Transverse colon (tissue), 3 donors: ENCODE data around the gene MRPL47.

Experiments
- EP300 ChIP-seq: sonication (generic); formaldehyde crosslinking; IDR thresholded peaks from one replicate; pipeline ENCODE4 v1.6.1; 2017; ENCODE audit warnings: antibody characterized with exemption, low read depth
- POLR2A ChIP-seq: fragments of 450-650 bp; IDR thresholded peaks from one replicate; pipeline ENCODE4 v1.6.1; 2016; ENCODE audit warnings: antibody characterized with exemption, mild to moderate bottlenecking, moderate library complexity
- TF ChIP-seq, protein P1 (sequence below), 5 experiments: fragments of 200-600 bp in 3 of 5; fragments of 450-650 bp in 2 of 5; sonication (generic) in 3 of 5; IDR thresholded peaks; 1 replicate in 2 of 5; 2 replicates in 3 of 5; pipeline ENCODE4 v1.5.1; 2016 to 2017; ENCODE audit warnings: antibody characterized with exemption in 5 of 5, inconsistent platforms in 3 of 5, mild to moderate bottlenecking in 2 of 5, moderate library complexity in 1 of 5

DNA sequence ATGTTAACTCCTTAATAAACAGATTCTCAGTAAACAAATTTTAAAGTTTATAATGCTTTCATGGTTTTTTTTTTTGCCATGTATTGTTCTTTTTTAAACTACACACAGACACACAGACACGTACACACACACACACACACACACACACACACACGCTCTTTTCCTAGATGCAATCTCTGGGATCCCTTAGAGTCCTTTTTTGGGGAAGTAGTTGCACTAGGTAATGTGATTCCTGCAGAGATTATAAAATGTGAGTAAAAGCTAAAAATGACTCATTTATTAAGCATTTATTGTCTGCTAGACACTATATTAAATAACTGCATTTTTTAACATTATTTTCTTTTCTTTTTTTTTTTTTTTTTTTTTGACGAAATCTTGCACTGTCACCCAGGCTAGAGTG lies 20.0 kb upstream of the MRPL47 start:
- TF ChIP-seq, protein P1, sequence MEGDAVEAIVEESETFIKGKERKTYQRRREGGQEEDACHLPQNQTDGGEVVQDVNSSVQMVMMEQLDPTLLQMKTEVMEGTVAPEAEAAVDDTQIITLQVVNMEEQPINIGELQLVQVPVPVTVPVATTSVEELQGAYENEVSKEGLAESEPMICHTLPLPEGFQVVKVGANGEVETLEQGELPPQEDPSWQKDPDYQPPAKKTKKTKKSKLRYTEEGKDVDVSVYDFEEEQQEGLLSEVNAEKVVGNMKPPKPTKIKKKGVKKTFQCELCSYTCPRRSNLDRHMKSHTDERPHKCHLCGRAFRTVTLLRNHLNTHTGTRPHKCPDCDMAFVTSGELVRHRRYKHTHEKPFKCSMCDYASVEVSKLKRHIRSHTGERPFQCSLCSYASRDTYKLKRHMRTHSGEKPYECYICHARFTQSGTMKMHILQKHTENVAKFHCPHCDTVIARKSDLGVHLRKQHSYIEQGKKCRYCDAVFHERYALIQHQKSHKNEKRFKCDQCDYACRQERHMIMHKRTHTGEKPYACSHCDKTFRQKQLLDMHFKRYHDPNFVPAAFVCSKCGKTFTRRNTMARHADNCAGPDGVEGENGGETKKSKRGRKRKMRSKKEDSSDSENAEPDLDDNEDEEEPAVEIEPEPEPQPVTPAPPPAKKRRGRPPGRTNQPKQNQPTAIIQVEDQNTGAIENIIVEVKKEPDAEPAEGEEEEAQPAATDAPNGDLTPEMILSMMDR (IDR thresholded peaks at IDR 0.05): no peak
- TF ChIP-seq POLR2A (no peak), EP300 (no peak)
